GM12878 (cell line): ENCODE measurements around the gene ZNF629. TPM values are rescaled to one million over a fixed set of nuclear protein-coding genes. Genes with fewer than 3 reads are reported as not detected.

Experiments
- ATAC-seq: fragments of 200-7000 bp; cut with Tn5 transposase; 3 replicates; pipeline ENCODE4 v1.9.1; 2020; ENCODE audit warnings: mild to moderate bottlenecking, moderate library complexity
- BruUV-seq: library from RNA; stranded (reverse); fragments of 400-500 nt; replicated peaks from 2 replicates; lab custom pipeline; 2021; lab: Mats Ljungman, UMichigan
- CTCF ChIA-PET: fragments of 300-600 bp; sonication (Branson Sonifier 250); formaldehyde crosslinking; extraction: SDS; loops from one replicate; lab custom pipeline; 2021; ENCODE audit warnings: inconsistent platforms; lab: Yijun Ruan, JAX
- POLR2A ChIA-PET: fragments of 350-600 bp; formaldehyde crosslinking; extraction: SDS; loops from one replicate; lab custom pipeline; 2021; ENCODE audit warnings: inconsistent platforms; lab: Charles Lee
- RAD21 ChIA-PET: fragments of 300-600 bp; sonication (Branson Sonifier 250); formaldehyde crosslinking; loops from one replicate; lab custom pipeline; 2023; ENCODE audit warnings: antibody characterized with exemption; ENCODE audit not compliant: unreplicated experiment; lab: Charles Lee
- SMC1A ChIA-PET: fragments of 300-600 bp; sonication (Branson Sonifier 250); formaldehyde crosslinking; loops from one replicate; lab custom pipeline; 2023; ENCODE audit not compliant: unreplicated experiment, uncharacterized antibody; lab: Charles Lee
- DNase-seq: peaks from one replicate; pipeline ENCODE4 v3.0.0-alpha.2; 2011; ENCODE audit warnings: low read depth, low spot score
- FAIRE-seq: peaks from 3 replicates; lab custom pipeline; 2011; peaks lifted over from hg19 to GRCh38; lab: Jason Lieb, UNC
- H2AFZ ChIP-seq: 2 replicates; pipeline ENCODE4 v1.6.0; 2011; ENCODE audit warnings: low read depth, low read length, control low read depth; ENCODE audit not compliant: control insufficient read depth
- H3K27ac ChIP-seq: 2 replicates; pipeline ENCODE4 v1.5.1; 2011; ENCODE audit warnings: control low read depth; ENCODE audit not compliant: control insufficient read depth, insufficient read depth
- H3K27me3 ChIP-seq, 2 experiments: replicated peaks in 1 of 2; 2 replicates each; pipeline versions ENCODE4 v1.6.0 to v1.6.1; 2011; ENCODE audit warnings: low read length in 1 of 2; ENCODE audit not compliant: control insufficient read depth in 2 of 2, insufficient read depth in 2 of 2
- H3K36me3 ChIP-seq, 2 experiments: 2 replicates each; pipeline ENCODE4 v1.5.1; 2011; ENCODE audit warnings: low read length in 1 of 2; ENCODE audit not compliant: control insufficient read depth in 2 of 2, insufficient read depth in 2 of 2
- H3K4me1 ChIP-seq: 2 replicates; pipeline ENCODE4 v1.6.1; 2011; ENCODE audit warnings: mild to moderate bottlenecking, low read length, moderate library complexity, mixed read lengths; ENCODE audit not compliant: control insufficient read depth, insufficient read depth
- H3K4me2 ChIP-seq: 2 replicates; pipeline ENCODE4 v1.6.0; 2011; ENCODE audit warnings: control low read depth; ENCODE audit not compliant: control insufficient read depth, insufficient read depth
- H3K4me3 ChIP-seq: fragments of 200-600 bp; sonication (generic); 2 replicates; pipeline ENCODE4 v1.5.1; 2016
- H3K79me2 ChIP-seq: 2 replicates; pipeline ENCODE4 v1.6.0; 2011; ENCODE audit warnings: low read length; ENCODE audit not compliant: control insufficient read depth, insufficient read depth
- H3K9ac ChIP-seq: 2 replicates; pipeline ENCODE4 v1.8.0; 2011; ENCODE audit warnings: low read length, control low read depth, mixed read lengths; ENCODE audit not compliant: control insufficient read depth, insufficient read depth
- H3K9me3 ChIP-seq: replicated peaks from 3 replicates; pipeline ENCODE4 v1.5.1; 2011; ENCODE audit warnings: mild to moderate bottlenecking, low read length; ENCODE audit not compliant: control insufficient read depth, insufficient read depth
- H4K20me1 ChIP-seq: 2 replicates; pipeline ENCODE4 v1.6.0; 2011; ENCODE audit not compliant: control insufficient read depth, insufficient read depth
- ATF7 ChIP-seq: fragments of 450-650 bp; IDR thresholded peaks from 2 replicates; pipeline ENCODE4 v1.6.1; 2016; ENCODE audit warnings: low read depth, mild to moderate bottlenecking
- GATAD2B ChIP-seq: fragments of 450-650 bp; conservative IDR thresholded peaks from 2 replicates; pipeline ENCODE4 v1.6.1; 2017; ENCODE audit warnings: low read depth, mild to moderate bottlenecking, moderate library complexity
- KAT2A ChIP-seq: conservative IDR thresholded peaks from 2 replicates; pipeline ENCODE4 v1.6.1; 2011; ENCODE audit warnings: low read depth, low read length; ENCODE audit not compliant: control insufficient read depth
- KDM1A ChIP-seq: fragments of 200-600 bp; sonication (generic); IDR thresholded peaks from 2 replicates; pipeline ENCODE4 v1.6.1; 2016; ENCODE audit warnings: borderline replicate concordance
- NR2F1 ChIP-seq: fragments of 450-650 bp; conservative IDR thresholded peaks from 2 replicates; pipeline ENCODE4 v1.6.1; 2017; ENCODE audit warnings: mild to moderate bottlenecking
- POLR2A ChIP-seq: IDR thresholded peaks from 2 replicates; pipeline ENCODE4 v1.6.1; 2011; ENCODE audit warnings: low read depth, mild to moderate bottlenecking, low read length
- RFX5 ChIP-seq: IDR thresholded peaks from 2 replicates; pipeline ENCODE4 v1.6.1; 2011; ENCODE audit warnings: low read depth, low read length, improper control_type of control experiment
- SMAD5 ChIP-seq: IDR thresholded peaks from 2 replicates; pipeline ENCODE4 v1.6.1; 2016; ENCODE audit warnings: antibody characterized with exemption, low read depth
- SRF ChIP-seq, 2 experiments: IDR thresholded peaks; 2 replicates each; pipeline ENCODE4 v1.6.1; 2011; ENCODE audit warnings: low read depth in 2 of 2, low read length in 2 of 2, mild to moderate bottlenecking in 1 of 2, moderate library complexity in 1 of 2
- ZBTB11 ChIP-seq: fragments of 450-650 bp; formaldehyde crosslinking; IDR thresholded peaks from 2 replicates; pipeline ENCODE4 v1.5.0; 2022; ENCODE audit warnings: mild to moderate bottlenecking, missing genetic modification characterization
- WGBS: methylation state at CpG from one replicate; pipeline ENCODE4 v1.1.6; 2016; ENCODE audit warnings: low lambda C conversion rate; ENCODE audit not compliant: insufficient replicate concordance, insufficient coverage; ENCODE audit errors: missing lambda C conversion rate; 5-methylcytosine and 5-hydroxymethylcytosine counted together
- in situ Hi-C: fragments of 300-500 bp; cut with MboI; formaldehyde crosslinking; loops from 9 replicates; pipeline ENCODE4 v1.14.3; 2018; ENCODE audit warnings: mixed read lengths
- intact Hi-C: fragments of 100-400 bp; cut with micrococcal nuclease; formaldehyde crosslinking; loops from one replicate; pipeline ENCODE4 v1.14.2; 2022; ENCODE audit not compliant: unreplicated experiment
- polyA plus RNA-seq, 11 experiments: library from polyadenylated mRNA; depleted of rRNA in 4 of 11; unstranded in 6 of 11; stranded (reverse) in 5 of 11; fragments of >200 nt; fragmentation: Nextera tagmentation in 4 of 11; fragmentation: Illumina TruSeq in 1 of 11; extraction: Ambion mirVana in 4 of 11; extraction: Trizol in 1 of 11; gene quantifications; 1 replicate in 1 of 11; 2 replicates in 10 of 11; pipeline versions ENCODE4 v1.2.1 to v1.2.3, GENCODE V29; 2011 to 2016; ENCODE audit warnings: inconsistent platforms in 2 of 11, missing spikeins in 2 of 11, low read depth in 1 of 11
- total RNA-seq, 4 experiments: library from RNA; depleted of rRNA in 3 of 4; stranded (reverse); fragments of >200 nt in 3 of 4; fragmentation: Illumina TruSeq in 1 of 4; extraction: Trizol in 1 of 4; gene quantifications; 2 replicates each; pipeline versions ENCODE4 v1.2.1 to v1.2.3, GENCODE V29; 2013 to 2021
- TF ChIP-seq, protein P1 (sequence below): IDR thresholded peaks from 2 replicates; pipeline ENCODE4 v1.6.1; 2011; ENCODE audit warnings: mild to moderate bottlenecking, low read depth, low read length, moderate library complexity; ENCODE audit not compliant: insufficient replicate concordance

Gene ZNF629
- total and polyA plus RNA-seq, 10 of the 15 experiments (the other 5 are each of a cell fraction or from before 2014, with no cell fraction given), result 0.02 to 0.69 (median 0.40) TPM

DNA sequence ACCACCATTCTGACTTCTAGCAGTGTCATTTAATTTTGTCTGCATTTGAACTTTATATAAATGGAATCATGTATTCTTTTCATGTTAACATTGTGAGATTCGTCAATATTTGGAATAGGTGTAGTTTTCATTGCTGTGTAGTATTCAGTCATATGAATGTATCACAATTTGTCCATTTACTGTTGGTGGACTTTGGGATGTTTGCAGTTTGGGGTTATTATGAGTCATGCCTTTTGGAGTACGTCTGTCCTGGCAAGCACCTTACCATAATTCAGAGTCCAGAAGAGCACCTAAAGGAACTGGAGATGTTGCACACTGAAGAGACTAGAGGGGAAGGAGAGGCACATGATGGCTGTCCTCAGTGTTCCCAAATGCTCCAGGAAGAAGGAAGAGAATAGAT lies 41.9 kb downstream of the ZNF629 start (continued):
- TF ChIP-seq ZBTB11 (CRISPR knock-in tag) (no peak), SRF (IDR thresholded peaks at IDR 0.05; ENCODE audit: low read depth in 2 of 2, low read length in 2 of 2) (no peak), POLR2A (no peak)

- no peaks in the 10 kb centered on the region for H3K27me3 ChIP-seq
- H3K36me3 ChIP-seq, result peaks cover 2 to 10% of the 10 kb centered on the region in 2 experiments; a peak in 2 of 4 replicates
- ATAC-seq (no peak), DNase-seq (no peak), FAIRE-seq (no peak)
- peaks cover 3% of the 10 kb centered on the region for H3K4me1 ChIP-seq
- H3K4me2 ChIP-seq, result no peak overlapping the region
- RAD21 ChIA-PET, result no interaction called here
- intact Hi-C loops, result no loop called here
- no peaks in the 10 kb centered on the region for H3K9me3 ChIP-seq
- SMC1A ChIA-PET, result interaction anchor here (1.0 kb wide), 1 partner anchor 157 kb away, joined by 3 read pairs; no protein-coding TSS in a partner anchor
- no peak overlapping the region for H3K4me3 ChIP-seq
- POLR2A ChIA-PET, result no interaction called here
- H3K79me2 ChIP-seq, result peaks cover 5% of the 10 kb centered on the region
- in situ Hi-C loops, result no loop called here
- WGBS, result 100% methylated on average over 2 of the region's 2 CpGs
- H3K9ac ChIP-seq, result no peak overlapping the region
- CTCF ChIA-PET, result no interaction called here
- H4K20me1 ChIP-seq, result no peaks in the 10 kb centered on the region; the same call in 1 of the 2 replicates
- H3K27ac ChIP-seq, result no peak overlapping the region
- no TSS peak for BruUV-seq
- TF ChIP-seq NR2F1, result no peak
- TF ChIP-seq ATF7, result no peak
- TF ChIP-seq SMAD5, result no peak
- no peak for TF ChIP-seq GATAD2B
- TF ChIP-seq RFX5, result no peak
- TF ChIP-seq KDM1A, result no peak
- TF ChIP-seq KAT2A, result no peak
- TF ChIP-seq, protein P1, sequence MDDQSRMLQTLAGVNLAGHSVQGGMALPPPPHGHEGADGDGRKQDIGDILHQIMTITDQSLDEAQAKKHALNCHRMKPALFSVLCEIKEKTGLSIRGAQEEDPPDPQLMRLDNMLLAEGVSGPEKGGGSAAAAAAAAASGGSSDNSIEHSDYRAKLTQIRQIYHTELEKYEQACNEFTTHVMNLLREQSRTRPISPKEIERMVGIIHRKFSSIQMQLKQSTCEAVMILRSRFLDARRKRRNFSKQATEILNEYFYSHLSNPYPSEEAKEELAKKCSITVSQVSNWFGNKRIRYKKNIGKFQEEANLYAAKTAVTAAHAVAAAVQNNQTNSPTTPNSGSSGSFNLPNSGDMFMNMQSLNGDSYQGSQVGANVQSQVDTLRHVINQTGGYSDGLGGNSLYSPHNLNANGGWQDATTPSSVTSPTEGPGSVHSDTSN, result no peak
- no peak overlapping the region for H2AFZ ChIP-seq
Measured at GRCh38 chr16:30744183-30744582, 42.8 kb downstream of the ZNF629 start.
